Transverse colon (tissue), 4 donors: ENCODE data around the gene UBE2D2.

Experiments used
- CTCF ChIP-seq, 5 experiments: fragments of 200-600 bp in 3 of 5; fragments of 450-650 bp in 2 of 5; sonication (generic) in 3 of 5; IDR thresholded peaks; 1 replicate in 2 of 5; 2 replicates in 3 of 5; pipeline ENCODE4 v1.5.1; 2016 to 2017; ENCODE audit warnings: antibody characterized with exemption in 5 of 5, inconsistent platforms in 3 of 5, mild to moderate bottlenecking in 2 of 5, moderate library complexity in 1 of 5
- EP300 ChIP-seq: sonication (generic); formaldehyde crosslinking; IDR thresholded peaks from one replicate; pipeline ENCODE4 v1.6.1; 2017; ENCODE audit warnings: antibody characterized with exemption, low read depth
- POLR2A ChIP-seq: fragments of 450-650 bp; IDR thresholded peaks from one replicate; pipeline ENCODE4 v1.6.1; 2016; ENCODE audit warnings: antibody characterized with exemption, mild to moderate bottlenecking, moderate library complexity
- POLR2AphosphoS5 ChIP-seq, 3 donors: sonication (generic); formaldehyde crosslinking; IDR thresholded peaks; one replicate each; pipeline ENCODE4 v1.6.1; 2016; ENCODE audit warnings: antibody characterized with exemption in 3 of 3

DNA sequence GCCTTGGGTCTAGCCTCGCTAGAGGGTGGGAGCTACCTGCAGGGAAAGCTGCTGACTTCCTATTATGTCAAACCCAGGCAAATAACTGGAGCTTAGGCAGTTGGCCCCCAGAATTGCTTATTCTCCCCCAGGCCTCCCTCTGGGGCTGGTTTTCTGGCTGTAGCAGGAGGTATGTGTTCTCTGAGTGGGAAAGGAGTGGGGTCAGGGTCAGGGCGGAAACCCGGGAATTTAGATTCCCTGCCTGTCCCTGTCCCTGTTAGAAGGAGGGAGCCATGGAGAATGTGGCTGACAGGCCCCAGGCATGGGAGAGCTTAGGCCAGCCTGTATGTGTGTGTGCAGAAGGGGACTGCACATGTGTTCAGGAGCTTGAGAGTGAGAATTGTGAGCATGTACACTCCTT lies 73.4 kb downstream of the UBE2D2 start:
- TF ChIP-seq CTCF (IDR thresholded peaks at IDR 0.05), result no peak
- no peak for TF ChIP-seq POLR2AphosphoS5 (IDR thresholded peaks at IDR 0.05)
- no peak for TF ChIP-seq POLR2A
- no peak for TF ChIP-seq EP300
